Progenitor cell of endocrine pancreas (in vitro differentiated cells): ENCODE data around the gene SPEG. TPM values are rescaled to one million over a fixed set of nuclear protein-coding genes. Genes with fewer than 3 reads are reported as not detected.

Experiments used
- DNase-seq: peaks from one replicate; pipeline ENCODE4 v3.0.0; 2021; ENCODE audit warnings: low spot score; ENCODE audit not compliant: unreplicated experiment
- H3K27ac Mint-ChIP-seq: 2 replicates; pipeline ENCODE4 v1.8.0; 2021; ENCODE audit warnings: mild to moderate bottlenecking, moderate library complexity, mixed read lengths
- H3K27me3 Mint-ChIP-seq: 2 replicates; pipeline ENCODE4 v1.8.0; 2021; ENCODE audit warnings: mixed read lengths
- H3K36me3 Mint-ChIP-seq: 2 replicates; pipeline ENCODE4 v1.8.0; 2022; ENCODE audit warnings: mixed read lengths; ENCODE audit not compliant: insufficient read depth
- H3K4me1 Mint-ChIP-seq: 2 replicates; pipeline ENCODE4 v1.8.0; 2021; ENCODE audit warnings: low read depth, mixed read lengths
- H3K4me3 Mint-ChIP-seq: 2 replicates; pipeline ENCODE4 v1.8.0; 2021; ENCODE audit warnings: low read depth, mild to moderate bottlenecking, moderate library complexity, mixed read lengths
- H3K9me3 Mint-ChIP-seq: 2 replicates; pipeline ENCODE4 v1.8.0; 2021; ENCODE audit warnings: low read depth, mixed read lengths
- total RNA-seq: library from RNA; stranded (reverse); gene quantifications from 2 replicates; pipeline ENCODE4 v1.2.1, GENCODE V29; 2021
- TF ChIP-seq, protein P1 (sequence below): fragments of 200-600 bp; sonication (generic); IDR thresholded peaks from one replicate; pipeline ENCODE4 v1.5.0; 2021; ENCODE audit warnings: antibody characterized with exemption, mild to moderate bottlenecking; ENCODE audit not compliant: unreplicated experiment

SPEG gene
- total RNA-seq, 1 donor from 2014 or later: 15.1 TPM

DNA sequence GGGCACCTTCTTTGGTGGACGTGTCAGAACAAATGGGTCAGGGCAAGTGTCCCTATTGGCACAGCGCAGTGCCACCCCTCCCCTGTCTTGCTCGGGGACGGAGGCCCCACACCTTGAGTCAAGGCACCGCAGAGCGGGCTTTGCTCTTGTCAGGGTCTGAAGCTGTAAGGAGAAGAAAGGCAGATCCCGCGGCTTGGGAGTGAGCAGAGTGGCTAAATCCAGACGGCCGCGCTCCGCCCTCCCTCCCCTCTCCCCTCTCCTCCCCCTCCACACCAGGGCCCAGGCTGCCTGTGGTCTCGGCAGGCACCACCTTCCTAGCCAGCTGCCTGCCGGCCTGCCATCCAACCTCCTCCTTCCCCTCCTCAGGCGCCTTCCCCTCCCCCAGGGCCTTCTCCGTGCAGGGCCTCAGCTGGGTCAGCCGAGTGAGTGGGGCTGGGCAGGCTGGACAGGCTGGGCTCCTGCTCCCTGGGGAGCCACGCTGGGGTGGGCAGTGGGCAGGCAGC lies 25.8 kb downstream of the SPEG start:
- TF ChIP-seq, protein P1, sequence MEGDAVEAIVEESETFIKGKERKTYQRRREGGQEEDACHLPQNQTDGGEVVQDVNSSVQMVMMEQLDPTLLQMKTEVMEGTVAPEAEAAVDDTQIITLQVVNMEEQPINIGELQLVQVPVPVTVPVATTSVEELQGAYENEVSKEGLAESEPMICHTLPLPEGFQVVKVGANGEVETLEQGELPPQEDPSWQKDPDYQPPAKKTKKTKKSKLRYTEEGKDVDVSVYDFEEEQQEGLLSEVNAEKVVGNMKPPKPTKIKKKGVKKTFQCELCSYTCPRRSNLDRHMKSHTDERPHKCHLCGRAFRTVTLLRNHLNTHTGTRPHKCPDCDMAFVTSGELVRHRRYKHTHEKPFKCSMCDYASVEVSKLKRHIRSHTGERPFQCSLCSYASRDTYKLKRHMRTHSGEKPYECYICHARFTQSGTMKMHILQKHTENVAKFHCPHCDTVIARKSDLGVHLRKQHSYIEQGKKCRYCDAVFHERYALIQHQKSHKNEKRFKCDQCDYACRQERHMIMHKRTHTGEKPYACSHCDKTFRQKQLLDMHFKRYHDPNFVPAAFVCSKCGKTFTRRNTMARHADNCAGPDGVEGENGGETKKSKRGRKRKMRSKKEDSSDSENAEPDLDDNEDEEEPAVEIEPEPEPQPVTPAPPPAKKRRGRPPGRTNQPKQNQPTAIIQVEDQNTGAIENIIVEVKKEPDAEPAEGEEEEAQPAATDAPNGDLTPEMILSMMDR: peak; percentile 7
- no peaks in the 10 kb centered on the region for H3K36me3 Mint-ChIP-seq
- H3K4me1 Mint-ChIP-seq: peaks cover 4% of the 10 kb centered on the region
- H3K27me3 Mint-ChIP-seq: peaks cover 10% of the 10 kb centered on the region
- DNase-seq: no peak
- no peaks in the 10 kb centered on the region for H3K9me3 Mint-ChIP-seq
- H3K4me3 Mint-ChIP-seq: no peak overlapping the region
- H3K27ac Mint-ChIP-seq: no peak overlapping the region

DNA sequence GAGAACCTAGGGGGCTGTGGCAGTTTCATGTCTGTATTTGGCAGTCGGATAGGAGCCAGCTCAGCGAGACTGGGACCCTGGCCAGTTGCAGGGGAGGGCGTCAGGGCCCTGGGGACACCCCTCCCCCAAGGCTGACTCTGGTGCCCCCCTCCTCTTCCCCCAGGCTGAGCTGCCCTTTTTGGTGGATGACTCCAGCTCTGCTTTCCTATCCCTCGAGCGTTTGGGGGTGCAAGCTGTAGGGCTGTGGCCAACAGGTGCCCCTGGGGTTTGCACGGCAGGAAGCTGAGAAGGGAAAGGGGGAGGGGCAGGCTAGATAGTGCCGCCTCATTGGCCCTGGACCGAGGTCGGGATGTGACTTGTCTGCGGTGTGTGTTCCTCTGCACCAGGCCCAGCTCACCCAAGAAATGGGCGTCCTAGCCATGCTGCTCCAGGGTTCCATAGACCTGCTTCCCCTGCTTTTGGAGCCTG lies 26.4 kb downstream of the SPEG start:
- Mint-ChIP-seq H3K27ac (no peak overlapping the region), H3K9me3 (no peaks in the 10 kb centered on the region), H3K27me3 (peaks cover 10% of the 10 kb centered on the region), H3K4me1 (peaks cover 4% of the 10 kb centered on the region), H3K36me3 (no peaks in the 10 kb centered on the region), H3K4me3 (no peak overlapping the region)
- no peak for DNase-seq
- TF ChIP-seq, protein P1: no peak

DNA sequence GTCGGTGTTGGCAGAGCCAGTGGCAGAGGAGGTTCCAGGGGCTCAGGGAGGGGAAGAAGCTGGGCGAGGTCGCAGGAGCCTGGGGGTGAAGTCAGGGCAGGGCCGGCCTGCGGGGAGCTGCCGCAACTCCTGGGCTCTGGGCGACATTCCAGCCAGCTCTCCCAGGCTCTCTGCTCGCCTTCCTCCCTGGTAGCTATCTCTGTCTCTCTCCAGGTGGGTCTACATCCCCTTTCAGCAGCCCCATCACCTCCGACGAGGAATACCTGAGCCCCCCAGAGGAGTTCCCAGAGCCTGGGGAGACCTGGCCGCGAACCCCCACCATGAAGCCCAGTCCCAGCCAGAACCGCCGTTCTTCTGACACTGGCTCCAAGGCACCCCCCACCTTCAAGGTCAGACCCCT lies 27.0 kb downstream of the SPEG start:
- Mint-ChIP-seq H3K27ac (no peak overlapping the region), H3K4me3 (no peak overlapping the region), H3K27me3 (peaks cover 7% of the 10 kb centered on the region), H3K36me3 (no peaks in the 10 kb centered on the region), H3K4me1 (peaks cover 4% of the 10 kb centered on the region), H3K9me3 (no peaks in the 10 kb centered on the region)
- no peak for DNase-seq
- TF ChIP-seq, protein P1: no peak

DNA sequence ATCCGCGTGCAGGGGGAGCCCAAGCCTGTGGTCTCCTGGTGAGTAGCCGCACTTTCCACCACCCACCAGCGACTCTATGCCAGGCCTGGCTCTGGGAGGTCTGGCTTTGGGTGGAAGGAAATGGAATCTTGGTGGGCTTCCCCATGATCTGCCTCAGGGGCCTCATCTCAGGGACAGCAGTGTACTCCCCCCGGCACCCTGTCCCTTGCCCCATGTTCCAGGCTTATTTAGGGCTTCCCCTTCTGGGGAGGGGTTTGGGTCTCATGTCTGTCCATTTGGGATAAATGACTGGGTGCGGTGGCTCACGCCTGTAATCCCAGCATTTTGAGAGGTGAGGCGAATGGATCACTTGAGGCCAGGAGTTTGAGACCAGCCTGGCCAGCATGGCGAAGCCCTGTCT lies 27.7 kb downstream of the SPEG start:
- no peaks in the 10 kb centered on the region for H3K36me3 Mint-ChIP-seq
- H3K9me3 Mint-ChIP-seq: no peaks in the 10 kb centered on the region
- no peak for DNase-seq
- H3K27ac Mint-ChIP-seq: no peak overlapping the region
- H3K4me3 Mint-ChIP-seq: no peak overlapping the region
- H3K4me1 Mint-ChIP-seq: peaks cover 4% of the 10 kb centered on the region
- TF ChIP-seq, protein P1: no peak
- H3K27me3 Mint-ChIP-seq: peaks cover 7% of the 10 kb centered on the region

DNA sequence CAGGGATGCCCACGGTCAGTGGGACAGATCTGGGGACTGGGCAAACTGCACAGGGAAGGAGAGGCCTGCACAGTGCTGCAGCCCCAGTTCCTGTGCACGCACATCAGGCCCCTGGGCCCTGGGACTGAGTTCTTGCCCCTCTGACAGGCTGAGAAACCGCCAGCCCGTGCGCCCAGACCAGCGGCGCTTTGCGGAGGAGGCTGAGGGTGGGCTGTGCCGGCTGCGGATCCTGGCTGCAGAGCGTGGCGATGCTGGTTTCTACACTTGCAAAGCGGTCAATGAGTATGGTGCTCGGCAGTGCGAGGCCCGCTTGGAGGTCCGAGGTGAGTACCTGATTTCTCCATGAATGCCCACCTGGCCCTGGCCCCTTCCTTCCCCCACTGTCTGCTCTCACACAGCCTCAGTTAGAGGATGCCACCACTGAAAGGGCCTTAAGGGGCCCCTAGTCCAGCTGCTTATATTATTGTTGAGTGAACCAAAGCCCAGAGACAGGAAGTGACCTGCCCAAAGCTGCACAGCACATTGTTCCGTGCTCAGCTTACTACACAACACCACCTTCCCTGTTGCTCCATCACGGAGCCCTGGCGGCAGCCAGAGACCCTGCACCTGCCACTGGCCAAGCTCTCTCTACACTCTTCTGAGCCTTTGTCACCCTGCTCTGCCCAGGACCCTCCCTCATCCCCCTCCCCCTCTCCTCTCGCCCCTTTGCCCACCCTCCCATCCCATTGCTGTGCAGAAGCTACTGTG lies 29.8 kb downstream of the SPEG start:
- H3K27me3 Mint-ChIP-seq: no peaks in the 10 kb centered on the region
- no peak overlapping the region for H3K27ac Mint-ChIP-seq
- no peak overlapping the region for H3K4me3 Mint-ChIP-seq
- TF ChIP-seq, protein P1: no peak
- no peaks in the 10 kb centered on the region for H3K9me3 Mint-ChIP-seq
- peaks cover 4% of the 10 kb centered on the region for H3K4me1 Mint-ChIP-seq
- no peak for DNase-seq
- no peaks in the 10 kb centered on the region for H3K36me3 Mint-ChIP-seq
